ENCODE results near the gene MYMX.

- no peak for TF ChIP-seq MYC (IDR thresholded peaks at IDR 0.05; ENCODE audit: low read depth, low read length)
- TF ChIP-seq CTCF (IDR thresholded peaks at IDR 0.05; ENCODE audit: low read depth, low read length): no peak
- no peak for TF ChIP-seq MAX (IDR thresholded peaks at IDR 0.05; ENCODE audit: low read depth, low read length)
- TF ChIP-seq POLR2A (IDR thresholded peaks at IDR 0.05; ENCODE audit: extremely low read depth, insufficient read length): no peak
Observed at GRCh38 chr6:44201200-44201599, 15.5 kb upstream of the MYMX start.

All from NB4 (cell line).